Astrocyte (in vitro differentiated cells and primary cell): Measurements from ENCODE around the gene TMEM191C.

Source experiments
- EZH2 ChIP-seq: IDR thresholded peaks from 2 replicates; pipeline ENCODE4 v1.6.1; 2012; ENCODE audit warnings: mild to moderate bottlenecking, low read length, inconsistent platforms; ENCODE audit not compliant: insufficient read depth
- TF ChIP-seq, protein P1 (sequence below): IDR thresholded peaks from 2 replicates; pipeline ENCODE4 v1.5.1; 2011; ENCODE audit warnings: low read depth, mild to moderate bottlenecking, inconsistent platforms, low read length, moderate library complexity; ENCODE audit not compliant: insufficient read depth

DNA sequence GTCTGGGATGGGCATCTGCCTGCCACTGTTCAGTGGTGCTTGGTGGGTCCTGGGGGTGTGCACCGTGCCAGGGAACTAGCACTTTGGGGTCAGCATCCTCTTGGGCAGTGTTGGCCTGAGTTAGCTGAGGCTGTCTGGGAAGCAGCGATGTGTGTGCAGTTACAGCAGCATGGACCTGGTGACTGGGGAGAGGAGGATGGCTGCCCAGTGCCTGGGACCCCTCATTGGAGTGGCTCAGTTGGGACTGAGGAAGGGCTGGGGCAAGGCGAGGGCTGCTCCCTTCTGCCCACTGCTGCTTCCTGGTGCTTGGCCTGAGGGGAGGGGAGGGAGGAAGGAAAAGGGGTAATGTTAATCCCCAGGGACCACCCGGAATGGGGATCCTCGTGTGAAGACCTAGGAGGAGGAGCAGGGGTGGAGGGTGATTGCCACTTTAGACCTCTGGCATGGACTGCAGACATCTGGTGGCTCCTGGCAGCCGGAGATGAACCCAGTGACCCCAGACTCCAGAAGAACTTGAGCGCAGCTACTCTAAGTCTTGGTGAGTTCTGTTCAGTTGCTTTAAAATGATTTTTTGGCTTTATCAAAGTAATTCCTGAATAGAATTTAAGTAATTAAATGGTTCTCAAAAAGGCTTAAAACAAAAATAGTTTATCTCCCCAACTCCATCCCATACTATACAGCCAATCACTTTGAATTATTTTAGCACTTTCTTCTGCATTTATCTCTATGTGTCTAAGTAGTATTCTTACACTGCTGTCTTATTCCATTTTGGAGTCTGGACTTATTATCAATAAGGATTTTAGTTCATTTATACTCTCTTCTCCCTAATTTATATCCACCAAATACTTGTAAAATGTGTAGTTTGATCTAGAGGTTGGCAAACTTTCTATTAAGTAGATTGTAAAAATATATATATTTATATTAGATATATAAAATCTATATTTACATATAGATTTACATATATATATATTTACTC is 15.4 kb upstream of the TMEM191C start:
- no peak for TF ChIP-seq EZH2
- TF ChIP-seq, protein P1, sequence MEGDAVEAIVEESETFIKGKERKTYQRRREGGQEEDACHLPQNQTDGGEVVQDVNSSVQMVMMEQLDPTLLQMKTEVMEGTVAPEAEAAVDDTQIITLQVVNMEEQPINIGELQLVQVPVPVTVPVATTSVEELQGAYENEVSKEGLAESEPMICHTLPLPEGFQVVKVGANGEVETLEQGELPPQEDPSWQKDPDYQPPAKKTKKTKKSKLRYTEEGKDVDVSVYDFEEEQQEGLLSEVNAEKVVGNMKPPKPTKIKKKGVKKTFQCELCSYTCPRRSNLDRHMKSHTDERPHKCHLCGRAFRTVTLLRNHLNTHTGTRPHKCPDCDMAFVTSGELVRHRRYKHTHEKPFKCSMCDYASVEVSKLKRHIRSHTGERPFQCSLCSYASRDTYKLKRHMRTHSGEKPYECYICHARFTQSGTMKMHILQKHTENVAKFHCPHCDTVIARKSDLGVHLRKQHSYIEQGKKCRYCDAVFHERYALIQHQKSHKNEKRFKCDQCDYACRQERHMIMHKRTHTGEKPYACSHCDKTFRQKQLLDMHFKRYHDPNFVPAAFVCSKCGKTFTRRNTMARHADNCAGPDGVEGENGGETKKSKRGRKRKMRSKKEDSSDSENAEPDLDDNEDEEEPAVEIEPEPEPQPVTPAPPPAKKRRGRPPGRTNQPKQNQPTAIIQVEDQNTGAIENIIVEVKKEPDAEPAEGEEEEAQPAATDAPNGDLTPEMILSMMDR: no peak
